H1 (cell line): ENCODE measurements around the gene ATP13A3. TPM values are rescaled to one million over a fixed set of nuclear protein-coding genes. Genes with fewer than 3 reads are reported as not detected.

Experiments
- ATF2 ChIP-seq: IDR thresholded peaks from 2 replicates; pipeline ENCODE4 v1.6.1; 2012; ENCODE audit warnings: low read length, inconsistent platforms
- CBX8 ChIP-seq: fragments of 300-800, 300-1000 bp; sonication (generic); IDR thresholded peaks from 2 replicates; pipeline ENCODE4 v1.7.1; 2016; ENCODE audit warnings: low read depth, low read length, borderline replicate concordance
- CHD7 ChIP-seq: fragments of 300-600 bp; sonication (generic); IDR thresholded peaks from 2 replicates; pipeline ENCODE4 v1.7.1; 2012; ENCODE audit warnings: low read length, moderate library complexity, mild to moderate bottlenecking, inconsistent platforms; ENCODE audit not compliant: insufficient replicate concordance
- CREB1 ChIP-seq: IDR thresholded peaks from 2 replicates; pipeline ENCODE4 v1.6.1; 2012; ENCODE audit warnings: inconsistent platforms
- HDAC2 ChIP-seq, 2 experiments: fragments of 300-600 bp in 1 of 2; sonication (generic) in 1 of 2; IDR thresholded peaks; 2 replicates each; pipeline ENCODE4 v1.6.1; 2011 to 2012; ENCODE audit warnings: low read depth in 2 of 2, low read length in 2 of 2, mild to moderate bottlenecking in 2 of 2, moderate library complexity in 2 of 2, borderline replicate concordance in 1 of 2, inconsistent platforms in 1 of 2
- JUN ChIP-seq: IDR thresholded peaks from 2 replicates; pipeline ENCODE4 v1.6.1; 2011; ENCODE audit warnings: low read depth, mild to moderate bottlenecking, improper control_type of control experiment, low read length
- RNF2 ChIP-seq: fragments of 200-900, 300-1000 bp; sonication (generic); IDR thresholded peaks from 2 replicates; pipeline ENCODE4 v1.7.1; 2016; ENCODE audit warnings: borderline replicate concordance, low read depth, mild to moderate bottlenecking, antibody characterized with exemption, low read length; ENCODE audit not compliant: poor library complexity, severe bottlenecking; ENCODE audit errors: missing control alignments
- polyA plus RNA-seq, 7 experiments: library from polyadenylated mRNA; depleted of rRNA in 3 of 7; stranded (reverse) in 5 of 7; unstranded in 2 of 7; fragments of >200 nt in 5 of 7; fragments of 200-250 nt in 2 of 7; gene quantifications; 1 replicate in 5 of 7; 2 replicates in 1 of 7; 4 replicates in 1 of 7; pipeline versions ENCODE4 v1.2.1 to v1.2.3, GENCODE V29; 2011 to 2013; ENCODE audit warnings: missing spikeins in 2 of 7, mixed read lengths in 2 of 7
- total RNA-seq: library from RNA; stranded (reverse); fragmentation: NEBNext Ultra II Directional; extraction: Animal tissue kit (Norgen Biotek cat#: 25700); gene quantifications from 2 replicates; pipeline ENCODE4 v1.2.1, GENCODE V29; 2021

The ATP13A3 gene
- total and polyA plus RNA-seq, 2 of the 8 experiments (the other 6 are each of a cell fraction or from before 2014, with no cell fraction given), result 18.6 to 92.2 TPM

- TF ChIP-seq ATF2 (no peak), CHD7 (no peak), HDAC2 (IDR thresholded peaks at IDR 0.05; ENCODE audit: borderline replicate concordance in 1 of 2, low read depth in 2 of 2, low read length in 2 of 2) (no peak), CBX8 (no peak), JUN (no peak), RNF2 (no peak), CREB1 (no peak)
Observed at GRCh38 chr3:194474675-194475074, 12.1 kb downstream of the ATP13A3 start (continued).
